HG02973 (cell line): ENCODE measurements around the gene ANK3.

Experiments
- ATAC-seq: cut with Tn5 transposase; IDR thresholded peaks from one replicate; pipeline ENCODE4 v1.9.1; 2021; ENCODE audit warnings: moderate library complexity; ENCODE audit not compliant: unreplicated experiment

The ANK3 gene

GRCh38 chr10:60414111-60414510 lies 24.4 kb upstream of the ANK3 start:
- no peak for ATAC-seq

GRCh38 chr10:60413306-60414012 lies 23.8 kb upstream of the ANK3 start:
- no peak for ATAC-seq

- ATAC-seq = no peak
Observed at GRCh38 chr10:60410970-60411369, 21.3 kb upstream of the ANK3 start.

GRCh38 chr10:60409202-60409601 lies 19.5 kb upstream of the ANK3 start:
- no peak for ATAC-seq

- ATAC-seq = no peak
Observed at GRCh38 chr10:60406182-60406581, 16.5 kb upstream of the ANK3 start.

- no peak for ATAC-seq
Observed at GRCh38 chr10:60405172-60405571, 15.5 kb upstream of the ANK3 start.

GRCh38 chr10:60403168-60403873 lies 13.6 kb upstream of the ANK3 start:
- ATAC-seq = no peak

GRCh38 chr10:60400366-60400765 lies 10.7 kb upstream of the ANK3 start:
- ATAC-seq = no peak

- ATAC-seq = no peak
Observed at GRCh38 chr10:60399328-60399727, 9.7 kb upstream of the ANK3 start.

GRCh38 chr10:60397792-60398191 lies 8.1 kb upstream of the ANK3 start:
- ATAC-seq = no peak

- no peak for ATAC-seq
Observed at GRCh38 chr10:60396766-60397165, 7.1 kb upstream of the ANK3 start.

GRCh38 chr10:60395711-60396110 lies 6.0 kb upstream of the ANK3 start:
- no peak for ATAC-seq

- ATAC-seq = no peak
Observed at GRCh38 chr10:60394446-60394845, 4.8 kb upstream of the ANK3 start.

GRCh38 chr10:60390224-60390626 lies 550 bp upstream of the ANK3 start:
- ATAC-seq = no peak

- ATAC-seq = no peak
Observed at GRCh38 chr10:60388709-60389301, 870 bp downstream of the ANK3 start.

GRCh38 chr10:60388116-60388625 lies 1.5 kb downstream of the ANK3 start:
- no peak for ATAC-seq

GRCh38 chr10:60387531-60387930 lies 2.1 kb downstream of the ANK3 start:
- no peak for ATAC-seq

- ATAC-seq = no peak
Observed at GRCh38 chr10:60385399-60385738, 4.3 kb downstream of the ANK3 start.

GRCh38 chr10:60384708-60385398 lies 4.8 kb downstream of the ANK3 start:
- no peak for ATAC-seq

GRCh38 chr10:60384011-60384410 lies 5.7 kb downstream of the ANK3 start:
- no peak for ATAC-seq

GRCh38 chr10:60382946-60383681 lies 6.6 kb downstream of the ANK3 start:
- no peak for ATAC-seq
